NCI-H526 (cell line): Measurements from ENCODE around the gene COX4I2.

Experiments used
- DNase-seq, 2 experiments: peaks; one replicate each; lab custom pipeline; 2025; lab: John Stamatoyannopoulos, UW

Gene COX4I2

GRCh38 chr20:31676609-31676989 lies 38.9 kb downstream of the COX4I2 start:
- no peak for DNase-seq

- no peak for DNase-seq
Measured at GRCh38 chr20:31677553-31678260, 40.0 kb downstream of the COX4I2 start.

GRCh38 chr20:31678389-31679356 lies 41.0 kb downstream of the COX4I2 start:
- no peak for DNase-seq

GRCh38 chr20:31679357-31680285 lies 41.9 kb downstream of the COX4I2 start:
- no peak for DNase-seq

GRCh38 chr20:31680286-31681127 lies 42.8 kb downstream of the COX4I2 start:
- no peak for DNase-seq

GRCh38 chr20:31681128-31681727 lies 43.5 kb downstream of the COX4I2 start:
- no peak for DNase-seq

GRCh38 chr20:31681769-31682168 lies 44.1 kb downstream of the COX4I2 start:
- no peak for DNase-seq

GRCh38 chr20:31682352-31682751 lies 44.6 kb downstream of the COX4I2 start:
- no peak for DNase-seq

- DNase-seq, result no peak
Measured at GRCh38 chr20:31682927-31683326, 45.2 kb downstream of the COX4I2 start.

GRCh38 chr20:31684153-31685015 lies 46.7 kb downstream of the COX4I2 start:
- DNase-seq, result peak; percentile 83 to 87

GRCh38 chr20:31685853-31686643 lies 48.3 kb downstream of the COX4I2 start:
- no peak for DNase-seq

GRCh38 chr20:31687777-31688176 lies 50.1 kb downstream of the COX4I2 start:
- DNase-seq, result no peak

- no peak for DNase-seq
Measured at GRCh38 chr20:31689141-31689540, 51.4 kb downstream of the COX4I2 start.

- DNase-seq, result no peak
Measured at GRCh38 chr20:31690124-31690666, 52.5 kb downstream of the COX4I2 start.

GRCh38 chr20:31691646-31692275 lies 54.0 kb downstream of the COX4I2 start:
- peak; percentile 38 to 47 for DNase-seq

GRCh38 chr20:31693402-31693801 lies 55.7 kb downstream of the COX4I2 start:
- DNase-seq, result no peak

GRCh38 chr20:31693987-31694661 lies 56.4 kb downstream of the COX4I2 start:
- DNase-seq, result peak in 1 of 2 experiments; percentile 21
